SK-MEL-5 (cell line): ENCODE results near the gene AEN. TPM values are rescaled to one million over a fixed set of nuclear protein-coding genes. Genes with fewer than 3 reads are reported as not detected.

Experiments used
- DNase-seq: peaks from one replicate; pipeline ENCODE4 v3.0.0-alpha.2; 2016; ENCODE audit warnings: low read depth, low spot score
- in situ Hi-C: cut with HindIII; loops from 2 replicates; pipeline ENCODE4 v1.10.0; 2016; ENCODE audit warnings: low sequenced_read_pairs, high pct_unique_total_duplicates, low pct_unique_long_range_greater_than_20kb
- small RNA-seq, 2 experiments: library from RNA; depleted of rRNA; stranded (forward); fragments of <200 nt; gene quantifications; one replicate each; pipeline ENCODE3, GENCODE V24; 2014
- total RNA-seq: library from RNA; depleted of rRNA; stranded (reverse); fragments of >200 nt; shearing (Covaris generic); gene quantifications from 2 replicates; pipeline ENCODE4 v1.2.3, GENCODE V29; 2014; rRNA removed

Gene AEN
- total RNA-seq, 1 experiment from 2014 or later = 108 TPM

- no peak for DNase-seq
- in situ Hi-C loops = no loop called here
Observed at GRCh38 chr15:88680241-88681001, 59.3 kb downstream of the AEN start.

GRCh38 chr15:88681610-88682221 is 60.6 kb downstream of the AEN start:
- in situ Hi-C loops = no loop called here
- DNase-seq = no peak

Small RNA genes lying within 50 kb of the gene (small RNA-seq; reads per million reads assigned to genes)
- gene MIR1179 = 0 reads per million in 2 experiments
- gene MIR7-2 = 0 reads per million in 2 experiments

Other genes starting within 250 kb of the AEN start
- 39.7 and 45.8 TPM in 2 replicates for gene MRPL46, start 154.0 kb upstream of the AEN start, total RNA-seq
- gene MRPS11, start 153.6 kb upstream of the AEN start, total RNA-seq = 92.6 and 92.9 TPM in 2 replicates
- gene DET1, start 74.7 kb upstream of the AEN start, total RNA-seq = 7.6 and 9.6 TPM in 2 replicates
- 121 and 125 TPM in 2 replicates for gene ISG20, start 17.7 kb downstream of the AEN start, total RNA-seq
- gene ACAN, start 182.1 kb downstream of the AEN start, total RNA-seq = 0.77 and 1.6 TPM in 2 replicates